HG03108 (cell line): ENCODE measurements around the gene GDPD5.

Experiments
- ATAC-seq: cut with Tn5 transposase; IDR thresholded peaks from one replicate; pipeline ENCODE4 v1.9.1; 2021; ENCODE audit warnings: moderate library complexity; ENCODE audit not compliant: unreplicated experiment

GDPD5 gene

GRCh38 chr11:75525433-75526191 lies at the start of gene GDPD5:
GDPD5 (minus strand) TSS chr11:75525941; CDS start chr11:75477735, 48,206 bp downstream.
- ATAC-seq, result peak; percentile 62

GRCh38 chr11:75574698-75575602 lies 49.2 kb upstream of the GDPD5 start:
- no peak for ATAC-seq

GRCh38 chr11:75572744-75573143 lies 47.0 kb upstream of the GDPD5 start:
- ATAC-seq, result no peak

GRCh38 chr11:75571625-75572024 lies 45.9 kb upstream of the GDPD5 start:
- no peak for ATAC-seq

- ATAC-seq, result no peak
Observed at GRCh38 chr11:75570559-75571139, 44.9 kb upstream of the GDPD5 start.

GRCh38 chr11:75568616-75569219 lies 43.0 kb upstream of the GDPD5 start:
- ATAC-seq, result no peak

- ATAC-seq, result no peak
Observed at GRCh38 chr11:75567971-75568370, 42.2 kb upstream of the GDPD5 start.

- ATAC-seq, result no peak
Observed at GRCh38 chr11:75566763-75567279, 41.1 kb upstream of the GDPD5 start.

GRCh38 chr11:75565916-75566762 lies 40.4 kb upstream of the GDPD5 start:
- ATAC-seq, result no peak

GRCh38 chr11:75565221-75565814 lies 39.6 kb upstream of the GDPD5 start:
- no peak for ATAC-seq

- ATAC-seq, result no peak
Observed at GRCh38 chr11:75563978-75564552, 38.3 kb upstream of the GDPD5 start.

GRCh38 chr11:75563501-75563977 lies 37.8 kb upstream of the GDPD5 start:
- ATAC-seq, result no peak

- ATAC-seq, result no peak
Observed at GRCh38 chr11:75562836-75563484, 37.2 kb upstream of the GDPD5 start.

GRCh38 chr11:75562048-75562835 lies 36.5 kb upstream of the GDPD5 start, which contains the start of gene SERPINH1:
SERPINH1 (plus strand) TSS chr11:75562253; CDS start chr11:75566350, 4,097 bp downstream.
- ATAC-seq, result peak; percentile 71

GRCh38 chr11:75561426-75562047 lies 35.8 kb upstream of the GDPD5 start:
- no peak for ATAC-seq

- ATAC-seq, result no peak
Observed at GRCh38 chr11:75560644-75561043, 34.9 kb upstream of the GDPD5 start.
